ENCODE measurements around the gene REP15.
"Not testable (repeated sequence)": the region's sequence is repeated elsewhere in the genome, so short reads cannot be mapped to it uniquely, and the experiment has no call there.

The REP15 gene, protein sequence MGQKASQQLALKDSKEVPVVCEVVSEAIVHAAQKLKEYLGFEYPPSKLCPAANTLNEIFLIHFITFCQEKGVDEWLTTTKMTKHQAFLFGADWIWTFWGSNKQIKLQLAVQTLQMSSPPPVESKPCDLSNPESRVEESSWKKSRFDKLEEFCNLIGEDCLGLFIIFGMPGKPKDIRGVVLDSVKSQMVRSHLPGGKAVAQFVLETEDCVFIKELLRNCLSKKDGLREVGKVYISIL

DNA sequence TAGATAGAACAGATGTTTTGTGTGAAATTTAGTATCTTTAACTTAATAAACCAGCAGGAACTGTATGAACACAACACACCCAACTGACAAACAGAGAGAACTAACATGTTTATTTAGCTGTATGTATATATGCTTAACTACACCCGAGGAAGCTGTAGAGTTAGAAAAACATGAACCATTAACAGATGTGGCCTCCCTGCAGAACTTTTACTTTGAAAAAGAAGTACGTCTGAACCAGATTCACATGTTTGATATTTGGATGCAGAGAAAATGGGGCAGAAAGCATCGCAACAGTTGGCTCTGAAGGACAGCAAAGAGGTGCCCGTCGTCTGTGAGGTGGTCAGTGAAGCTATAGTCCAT is at the start of gene REP15:
Gene REP15 (plus strand): TSS at position 155 of the 360 bp plus-strand sequence. CDS start 116 bp downstream, at position 271.
- no peak for DNase-seq

GRCh38 chr12:27650011-27650410 is 46.2 kb upstream of the REP15 start:
- DNase-seq: no peak

- no peak for DNase-seq
These were observed 45.0 kb upstream of the REP15 start for GRCh38 chr12:27651201-27651600.

DNA sequence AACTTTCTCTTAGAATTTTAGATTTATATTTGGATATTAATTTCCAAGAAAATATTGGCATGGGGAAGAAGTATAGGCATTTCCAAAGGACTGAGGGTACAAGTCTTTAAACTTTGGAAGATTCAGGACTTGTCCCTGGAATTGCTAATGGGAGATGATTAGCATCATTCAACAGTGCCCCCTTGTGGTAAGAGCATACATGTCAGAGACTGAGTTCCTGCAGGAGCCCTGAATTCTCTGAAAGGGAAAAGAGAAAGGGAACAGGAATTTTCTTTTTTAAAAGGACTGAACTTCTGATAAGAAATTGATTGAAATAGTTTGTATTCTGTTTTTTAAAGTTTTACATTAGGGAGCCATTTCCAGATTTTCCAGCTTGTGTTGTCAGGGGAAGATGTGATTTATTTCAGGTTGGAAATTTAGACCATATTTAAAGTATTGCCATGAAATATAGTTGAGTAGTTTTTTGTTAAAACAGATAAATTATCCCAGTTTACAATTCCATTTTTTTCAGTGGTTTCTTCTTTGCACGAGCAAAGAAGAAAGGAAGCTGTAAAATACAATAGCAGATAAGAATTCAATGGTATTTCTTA is 44.0 kb upstream of the REP15 start:
- DNase-seq: peak; percentile 100

DNA sequence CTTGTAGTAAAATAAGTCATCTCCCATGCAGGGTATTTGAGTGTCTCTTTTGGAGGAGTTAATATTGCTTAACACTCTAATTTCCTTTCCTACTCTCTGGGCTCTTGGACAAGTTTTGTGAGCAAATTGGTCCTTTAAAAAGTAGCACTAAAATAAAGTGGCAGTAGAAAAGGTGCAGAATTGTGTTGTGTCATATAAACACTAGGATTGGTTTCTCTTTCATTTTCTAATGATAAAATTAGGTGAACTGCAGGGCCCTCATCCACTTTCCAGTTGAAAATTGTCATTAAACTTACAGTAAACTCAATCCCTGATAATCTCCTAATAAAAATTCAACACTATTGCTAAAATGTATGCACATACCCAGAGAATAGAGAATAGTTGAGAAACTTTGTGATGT is 42.6 kb upstream of the REP15 start:
- DNase-seq: no peak

- not testable (repeated sequence) for DNase-seq
These were observed 40.8 kb upstream of the REP15 start for GRCh38 chr12:27655476-27655875.

- DNase-seq: no peak
These were observed 39.0 kb upstream of the REP15 start for GRCh38 chr12:27657296-27657695.

DNA sequence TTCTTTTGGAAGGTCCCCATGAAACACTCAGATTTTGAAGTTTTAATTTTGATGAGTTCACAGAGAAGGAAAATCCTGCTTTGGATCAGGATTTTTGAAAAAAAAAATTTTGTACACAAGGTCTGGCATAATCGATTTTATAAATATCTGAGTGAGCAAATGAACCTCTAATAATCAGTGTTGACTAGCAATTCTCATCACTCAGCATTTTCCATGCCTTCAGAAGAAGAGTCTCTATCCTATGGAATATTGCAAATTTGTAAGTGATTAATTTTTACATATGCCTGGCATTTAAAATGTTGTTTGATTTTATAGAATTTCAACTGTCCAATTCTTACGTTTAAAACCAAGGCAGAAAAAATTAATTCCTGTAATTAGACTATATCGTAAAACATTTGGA is 30.5 kb upstream of the REP15 start:
- no peak for DNase-seq

DNA sequence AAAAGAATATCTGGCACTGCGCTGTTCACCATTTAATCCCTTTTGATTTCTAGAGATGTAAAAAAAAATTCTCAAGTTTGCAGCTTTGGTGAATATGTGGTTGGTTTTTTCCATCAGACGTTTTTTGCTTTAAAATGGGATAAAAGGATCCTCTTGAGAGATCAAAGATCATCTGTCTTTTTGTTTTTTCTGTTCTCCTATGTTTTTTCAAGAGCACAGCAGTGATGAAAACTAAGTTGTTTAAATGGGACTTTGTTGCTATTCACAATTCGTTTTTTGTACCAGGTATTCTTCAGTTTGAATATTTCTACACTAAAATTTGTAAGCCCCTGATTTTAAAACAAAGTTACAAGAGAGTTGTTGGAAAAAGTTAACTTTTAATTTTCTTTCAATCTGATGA is 29.7 kb upstream of the REP15 start:
- DNase-seq: no peak

- no peak for DNase-seq
These were observed 28.7 kb upstream of the REP15 start for GRCh38 chr12:27667540-27667939.

GRCh38 chr12:27672051-27672450 is 24.2 kb upstream of the REP15 start:
- DNase-seq: no peak

DNA sequence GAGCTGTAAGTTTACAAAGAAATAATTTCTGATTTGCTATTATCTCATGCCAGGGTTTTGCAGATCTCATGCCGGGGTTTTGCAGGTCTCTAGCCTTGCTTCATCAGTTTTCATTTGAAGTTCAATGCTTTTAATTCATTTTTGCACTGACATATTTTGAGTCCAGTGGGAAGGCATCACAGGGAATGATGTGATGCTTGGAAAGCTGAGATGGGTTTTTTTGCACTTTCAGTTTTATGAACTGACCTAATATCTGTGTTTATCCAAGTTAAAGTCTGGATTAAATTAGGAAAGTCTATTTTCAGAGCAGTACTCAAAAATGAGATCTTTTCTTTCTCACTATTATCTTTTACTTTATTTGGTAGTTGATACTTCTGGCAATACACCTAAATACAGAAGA is 23.6 kb upstream of the REP15 start:
- DNase-seq: no peak

DNA sequence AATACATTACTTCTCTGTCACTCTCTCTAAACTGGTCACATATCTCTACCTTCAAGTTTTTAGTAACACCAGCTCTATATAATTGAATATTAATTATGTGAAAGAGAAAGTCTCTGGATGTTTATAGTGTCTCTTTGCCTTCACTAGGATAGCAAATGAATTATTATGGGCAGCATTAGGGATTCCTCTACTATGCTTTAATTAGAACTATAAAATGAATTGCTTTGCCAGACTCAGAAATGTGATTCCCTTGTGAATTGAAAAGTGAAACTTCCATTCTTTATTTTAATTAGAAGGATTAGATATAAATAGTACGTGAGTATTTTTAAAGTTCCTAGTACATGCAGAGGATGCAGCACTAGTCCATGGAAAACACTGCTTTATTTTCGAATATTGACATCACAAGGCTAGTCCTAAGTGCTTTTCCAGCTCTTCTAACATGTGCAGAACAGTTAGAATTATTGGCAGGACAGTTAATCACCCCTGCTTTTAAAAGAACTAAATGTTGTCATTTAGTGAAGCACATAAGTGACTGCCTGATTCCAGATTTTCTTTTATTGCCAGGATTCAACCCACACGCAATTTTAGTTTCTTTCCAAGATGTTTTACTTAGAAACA is 23.0 kb upstream of the REP15 start:
- DNase-seq: no peak

- DNase-seq: no peak
These were observed 21.3 kb upstream of the REP15 start for GRCh38 chr12:27674989-27675388.

- DNase-seq: no peak
These were observed 15.6 kb upstream of the REP15 start for GRCh38 chr12:27680619-27681018.

DNA sequence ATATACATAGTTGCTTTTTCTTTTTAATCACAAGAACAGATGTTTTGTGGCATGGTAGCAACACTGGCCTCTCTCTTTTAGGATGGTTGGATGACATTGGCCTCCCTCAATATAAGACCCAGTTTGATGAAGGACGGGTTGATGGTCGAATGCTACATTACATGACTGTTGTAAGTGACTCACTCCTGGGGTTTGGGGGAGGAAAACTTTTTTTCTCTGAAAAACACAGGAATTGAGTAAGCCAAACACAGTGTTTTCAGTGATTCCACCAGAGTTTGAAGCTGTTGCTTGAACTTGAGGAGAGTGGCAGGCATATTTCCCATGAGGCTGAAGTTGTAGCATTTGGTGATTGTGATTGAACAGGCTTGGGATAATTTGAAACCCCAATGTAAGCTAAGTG is 13.7 kb upstream of the REP15 start:
- no peak for DNase-seq

- DNase-seq: no peak
These were observed 11.0 kb upstream of the REP15 start for GRCh38 chr12:27685274-27685673.

DNA sequence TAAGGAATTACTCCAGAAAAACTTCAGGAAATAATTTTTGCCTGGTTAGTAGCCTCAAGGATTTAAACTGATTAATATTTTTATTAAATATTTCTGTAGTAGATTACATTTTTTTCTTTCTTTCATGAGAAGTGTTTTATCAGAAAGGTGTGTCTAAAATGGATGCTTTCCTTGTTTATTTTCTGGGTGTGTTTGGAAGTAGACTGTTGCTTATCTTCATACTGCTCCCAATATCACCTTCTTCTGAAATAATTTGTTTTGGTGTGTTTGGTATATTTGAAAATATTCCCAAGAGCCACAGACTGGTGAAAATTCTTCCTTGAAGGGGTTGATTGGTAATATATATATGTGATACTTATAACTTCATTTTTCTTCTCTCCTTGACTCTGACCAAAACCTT is 10.1 kb upstream of the REP15 start:
- DNase-seq: no peak

- no peak for DNase-seq
These were observed 7.6 kb upstream of the REP15 start for GRCh38 chr12:27688671-27689070.

GRCh38 chr12:27689558-27690180 is 6.6 kb upstream of the REP15 start:
- no peak for DNase-seq

DNA sequence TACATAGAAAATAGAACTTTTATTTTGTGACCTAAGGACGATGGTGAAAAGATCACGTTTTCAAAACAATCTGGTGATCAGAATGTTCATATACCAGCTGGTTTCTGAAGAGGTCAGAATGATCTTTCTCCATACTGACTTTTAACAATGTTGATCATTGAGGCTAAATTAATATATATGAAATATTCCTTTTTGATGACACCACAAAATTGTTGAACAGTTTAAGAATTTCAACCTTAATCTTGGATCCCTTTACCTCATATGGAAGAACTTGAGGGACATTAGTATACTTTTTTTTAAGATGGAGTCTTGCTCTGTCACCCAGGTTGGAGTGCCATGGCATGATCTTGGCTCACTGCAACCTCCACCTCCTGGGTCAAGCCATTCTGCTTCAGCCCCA is 2.8 kb upstream of the REP15 start:
- DNase-seq: no peak

- no peak for DNase-seq
These were observed 523 bp upstream of the REP15 start for GRCh38 chr12:27695556-27696292.

GRCh38 chr12:27696864-27697564 is 767 bp downstream of the REP15 start:
- DNase-seq: no peak
